Neural cell (in vitro differentiated cells): ENCODE measurements around the gene MYOF.

Source experiments
- CTCF ChIP-seq: fragments of 450-650 bp; IDR thresholded peaks from 2 replicates; pipeline ENCODE4 v1.5.1; 2014; ENCODE audit warnings: antibody characterized with exemption, mild to moderate bottlenecking, moderate library complexity; ENCODE audit not compliant: poor library complexity, severe bottlenecking
- EZH2 ChIP-seq: fragments of 200-600, 300-800 bp; shearing (Covaris generic), sonication (generic); IDR thresholded peaks from 2 replicates; pipeline ENCODE4 v1.6.1; 2014; ENCODE audit warnings: antibody characterized with exemption, low read length, borderline replicate concordance, mild to moderate bottlenecking; ENCODE audit not compliant: insufficient read depth, poor library complexity, severe bottlenecking
- POLR2AphosphoS5 ChIP-seq: IDR thresholded peaks from 2 replicates; pipeline ENCODE4 v1.6.1; 2012
- RAD21 ChIP-seq: fragments of 450-650 bp; conservative IDR thresholded peaks from 2 replicates; pipeline ENCODE4 v1.6.1; 2014; ENCODE audit warnings: antibody characterized with exemption, mild to moderate bottlenecking, moderate library complexity

- TF ChIP-seq CTCF (no peak), EZH2 (no peak), POLR2AphosphoS5 (no peak), RAD21 (no peak)
These were observed 5.4 kb downstream of the MYOF start for GRCh38 chr10:93476756-93477155.
